Fibroblast of pulmonary artery (primary cell): ENCODE data around the gene CLRN3.

Experiments
- DNase-seq: peaks from one replicate; pipeline ENCODE4 v3.0.0-alpha.2; 2010; ENCODE audit warnings: low read depth
- H3K4me3 ChIP-seq: replicated peaks from 2 replicates; pipeline ENCODE4 v1.5.1; 2011; ENCODE audit warnings: low read depth, mild to moderate bottlenecking, control low read depth, low read length, moderate library complexity
- TF ChIP-seq, protein P1 (sequence below): IDR thresholded peaks from 2 replicates; pipeline ENCODE4 v1.5.1; 2011; ENCODE audit warnings: mild to moderate bottlenecking, control low read depth, low read length, inconsistent platforms; ENCODE audit errors: missing control alignments

CLRN3 gene

GRCh38 chr10:127875449-127875765 lies 17.3 kb downstream of the CLRN3 start:
- no peak for DNase-seq
- TF ChIP-seq, protein P1, sequence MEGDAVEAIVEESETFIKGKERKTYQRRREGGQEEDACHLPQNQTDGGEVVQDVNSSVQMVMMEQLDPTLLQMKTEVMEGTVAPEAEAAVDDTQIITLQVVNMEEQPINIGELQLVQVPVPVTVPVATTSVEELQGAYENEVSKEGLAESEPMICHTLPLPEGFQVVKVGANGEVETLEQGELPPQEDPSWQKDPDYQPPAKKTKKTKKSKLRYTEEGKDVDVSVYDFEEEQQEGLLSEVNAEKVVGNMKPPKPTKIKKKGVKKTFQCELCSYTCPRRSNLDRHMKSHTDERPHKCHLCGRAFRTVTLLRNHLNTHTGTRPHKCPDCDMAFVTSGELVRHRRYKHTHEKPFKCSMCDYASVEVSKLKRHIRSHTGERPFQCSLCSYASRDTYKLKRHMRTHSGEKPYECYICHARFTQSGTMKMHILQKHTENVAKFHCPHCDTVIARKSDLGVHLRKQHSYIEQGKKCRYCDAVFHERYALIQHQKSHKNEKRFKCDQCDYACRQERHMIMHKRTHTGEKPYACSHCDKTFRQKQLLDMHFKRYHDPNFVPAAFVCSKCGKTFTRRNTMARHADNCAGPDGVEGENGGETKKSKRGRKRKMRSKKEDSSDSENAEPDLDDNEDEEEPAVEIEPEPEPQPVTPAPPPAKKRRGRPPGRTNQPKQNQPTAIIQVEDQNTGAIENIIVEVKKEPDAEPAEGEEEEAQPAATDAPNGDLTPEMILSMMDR = no peak
- no peak overlapping the region for H3K4me3 ChIP-seq

DNA sequence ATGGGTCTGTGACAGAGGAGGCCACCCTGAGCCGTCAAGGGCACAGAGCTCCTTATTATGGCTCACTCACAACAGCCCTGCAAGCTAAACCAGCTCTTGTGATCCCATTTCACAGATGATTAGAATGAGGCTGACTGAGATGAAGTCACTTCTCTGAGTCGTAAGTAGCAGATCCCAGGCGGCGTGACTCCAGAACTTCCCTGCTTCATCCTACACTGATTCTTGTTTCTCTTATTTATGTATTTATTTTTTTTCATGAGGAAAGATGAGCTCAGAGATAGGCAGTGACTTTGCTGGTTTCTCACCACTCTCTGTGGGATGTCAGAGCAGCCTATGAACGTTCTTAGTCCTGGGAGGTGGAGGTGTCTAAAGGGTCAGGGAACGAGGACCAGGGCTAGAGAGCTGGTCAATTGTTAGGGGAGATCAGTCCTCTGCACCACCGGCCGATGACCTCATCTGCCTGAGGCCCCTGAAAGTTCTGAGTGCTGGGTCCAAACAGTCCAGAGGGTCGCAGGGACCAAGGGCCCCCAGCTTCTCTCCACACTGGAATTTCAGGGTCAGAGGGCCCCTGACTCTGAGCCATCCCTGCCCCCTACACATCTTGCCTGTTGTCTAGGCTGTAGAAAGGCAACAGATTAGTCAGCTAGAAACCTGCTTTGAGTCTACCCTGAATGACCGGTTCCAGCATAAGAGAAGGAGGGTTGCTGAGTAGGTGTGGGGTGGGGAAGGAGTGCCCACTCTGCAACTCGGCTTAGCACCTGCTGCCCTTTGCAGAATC lies 17.9 kb downstream of the CLRN3 start:
- TF ChIP-seq, protein P1 = no peak
- DNase-seq = no peak
- no peak overlapping the region for H3K4me3 ChIP-seq

- no peak for DNase-seq
- TF ChIP-seq, protein P1 = no peak
- no peak overlapping the region for H3K4me3 ChIP-seq
These were observed 18.8 kb downstream of the CLRN3 start for GRCh38 chr10:127873901-127874470.

GRCh38 chr10:127872871-127873600 lies 19.7 kb downstream of the CLRN3 start:
- peak; percentile 11 for DNase-seq

GRCh38 chr10:127872011-127872761 lies 20.6 kb downstream of the CLRN3 start:
- TF ChIP-seq, protein P1 = no peak
- DNase-seq = peak; percentile 75
- no peak overlapping the region for H3K4me3 ChIP-seq

More at GRCh38 chr10:127872871-127873600, 19.7 kb downstream of the CLRN3 start:
- TF ChIP-seq, protein P1 = peak; percentile 10
- H3K4me3 ChIP-seq = no peak overlapping the region

DNA sequence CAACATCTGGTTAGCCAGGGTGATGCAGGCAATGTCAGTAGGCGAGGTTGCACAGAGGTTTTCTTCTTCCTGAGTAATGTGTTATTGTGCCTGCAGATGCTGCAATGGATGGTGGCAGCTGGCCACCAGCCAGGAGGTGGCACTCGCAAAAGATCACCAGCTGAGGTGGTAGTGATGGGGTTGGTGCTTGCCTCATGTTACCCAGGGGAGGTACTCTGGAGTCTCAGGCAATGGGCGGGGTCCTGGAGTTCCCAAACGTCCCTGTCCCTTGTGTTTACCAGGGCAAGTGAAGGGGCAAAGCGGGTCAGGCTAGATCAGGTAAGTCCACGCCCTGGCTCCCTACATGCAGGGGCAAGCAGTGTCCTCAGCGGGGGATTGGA lies 21.1 kb downstream of the CLRN3 start:
- H3K4me3 ChIP-seq = no peak overlapping the region

More for the DNA sequence above, 21.1 kb downstream of the CLRN3 start:
- TF ChIP-seq, protein P1 = no peak
- DNase-seq = no peak
